BJ (cell line): ENCODE data around the gene MARK2. TPM values are rescaled to one million over a fixed set of nuclear protein-coding genes. Genes with fewer than 3 reads are reported as not detected.

Experiments
- CTCF ChIA-PET: fragments of 350-600 bp; formaldehyde crosslinking; extraction: SDS; loops from one replicate; lab custom pipeline; 2021; ENCODE audit warnings: antibody characterized with exemption, inconsistent platforms; lab: Yijun Ruan, JAX
- POLR2A ChIA-PET: fragments of 300-600 bp; sonication (Branson Sonifier 250); formaldehyde crosslinking; extraction: SDS; loops from one replicate; lab custom pipeline; 2021; ENCODE audit warnings: antibody characterized with exemption; lab: Charles Lee
- DNase-seq: peaks from one replicate; pipeline ENCODE4 v3.0.0-alpha.2; 2011; ENCODE audit warnings: low read depth
- H3K27me3 ChIP-seq: 2 replicates; pipeline ENCODE4 v1.6.0; 2011; ENCODE audit warnings: low read length; ENCODE audit not compliant: control insufficient read depth, insufficient read depth
- H3K36me3 ChIP-seq: 2 replicates; pipeline ENCODE4 v1.5.1; 2011; ENCODE audit warnings: low read length; ENCODE audit not compliant: control insufficient read depth, insufficient read depth
- H3K4me3 ChIP-seq: 2 replicates; pipeline ENCODE4 v1.5.1; 2011; ENCODE audit warnings: low read depth, mild to moderate bottlenecking, control low read depth, low read length
- polyA plus RNA-seq: library from polyadenylated mRNA; depleted of rRNA; stranded (reverse); fragments of >200 nt; gene quantifications from 2 replicates; pipeline ENCODE4 v1.2.3, GENCODE V29; 2011
- TF ChIP-seq, protein P1 (sequence below): IDR thresholded peaks from 2 replicates; pipeline ENCODE4 v1.5.1; 2011; ENCODE audit warnings: low read depth, mild to moderate bottlenecking, control low read depth, inconsistent platforms, low read length, moderate library complexity; ENCODE audit not compliant: insufficient read depth

The MARK2 gene
- polyA plus RNA-seq, 1 experiment = 13.8 TPM

DNA sequence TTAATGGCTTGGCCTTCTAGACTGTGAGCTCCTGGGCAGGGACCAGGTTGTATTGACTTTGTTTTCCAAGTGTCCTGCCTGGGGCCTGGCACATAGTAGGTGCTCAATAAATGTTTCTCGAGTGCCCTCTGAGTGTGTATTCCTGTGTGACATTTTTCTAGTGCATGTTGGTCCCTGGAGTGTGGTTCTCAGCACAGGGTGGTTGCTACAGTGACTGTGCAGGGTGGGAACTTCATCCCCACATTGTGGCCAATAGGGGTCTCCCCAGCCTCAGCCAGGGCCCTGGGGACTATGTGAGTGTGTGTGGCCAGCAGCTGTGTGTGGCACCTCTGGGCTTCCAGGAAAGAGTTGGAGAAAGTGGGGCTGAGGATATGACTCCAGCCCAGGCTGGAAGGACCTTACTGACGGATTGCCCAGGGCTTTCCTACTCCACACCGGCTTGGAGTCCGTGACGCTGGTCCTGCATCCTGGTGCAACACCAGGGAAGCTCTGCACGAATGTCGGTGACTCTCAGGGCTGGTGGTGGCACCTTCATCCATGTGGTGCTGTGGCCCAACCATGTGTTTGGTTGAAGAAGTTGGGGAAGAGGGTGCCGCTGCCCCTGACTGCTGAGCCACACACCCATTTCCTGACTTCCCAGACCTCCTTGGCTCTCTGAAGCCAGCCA, 9.0 kb upstream of the MARK2 start:
- no peak for DNase-seq
- TF ChIP-seq, protein P1, sequence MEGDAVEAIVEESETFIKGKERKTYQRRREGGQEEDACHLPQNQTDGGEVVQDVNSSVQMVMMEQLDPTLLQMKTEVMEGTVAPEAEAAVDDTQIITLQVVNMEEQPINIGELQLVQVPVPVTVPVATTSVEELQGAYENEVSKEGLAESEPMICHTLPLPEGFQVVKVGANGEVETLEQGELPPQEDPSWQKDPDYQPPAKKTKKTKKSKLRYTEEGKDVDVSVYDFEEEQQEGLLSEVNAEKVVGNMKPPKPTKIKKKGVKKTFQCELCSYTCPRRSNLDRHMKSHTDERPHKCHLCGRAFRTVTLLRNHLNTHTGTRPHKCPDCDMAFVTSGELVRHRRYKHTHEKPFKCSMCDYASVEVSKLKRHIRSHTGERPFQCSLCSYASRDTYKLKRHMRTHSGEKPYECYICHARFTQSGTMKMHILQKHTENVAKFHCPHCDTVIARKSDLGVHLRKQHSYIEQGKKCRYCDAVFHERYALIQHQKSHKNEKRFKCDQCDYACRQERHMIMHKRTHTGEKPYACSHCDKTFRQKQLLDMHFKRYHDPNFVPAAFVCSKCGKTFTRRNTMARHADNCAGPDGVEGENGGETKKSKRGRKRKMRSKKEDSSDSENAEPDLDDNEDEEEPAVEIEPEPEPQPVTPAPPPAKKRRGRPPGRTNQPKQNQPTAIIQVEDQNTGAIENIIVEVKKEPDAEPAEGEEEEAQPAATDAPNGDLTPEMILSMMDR = peak; percentile 49
- H3K27me3 ChIP-seq = no peaks in the 10 kb centered on the region
- no peak overlapping the region for H3K4me3 ChIP-seq
- peaks cover 7% of the 10 kb centered on the region for H3K36me3 ChIP-seq
- ChIA-PET POLR2A (no interaction called here), CTCF (interaction anchor here (0.6 to 2.7 kb wide), 7 partner anchors 64 to 323 kb away, joined by 3 to 11 read pairs (median 3); partner anchors contain the start of gene NAA40)

GRCh38 chr11:63831326-63831725, 7.6 kb upstream of the MARK2 start:
- no peak for DNase-seq
- Histone ChIP-seq H3K36me3 (peaks cover 5% of the 10 kb centered on the region), H3K4me3 (no peak overlapping the region), H3K27me3 (no peaks in the 10 kb centered on the region)
- TF ChIP-seq, protein P1 = no peak
- ChIA-PET POLR2A (no interaction called here), CTCF (interaction anchor here (2.7 kb wide), 1 partner anchor 115 kb away, joined by 9 read pairs; no protein-coding TSS in a partner anchor)

DNA sequence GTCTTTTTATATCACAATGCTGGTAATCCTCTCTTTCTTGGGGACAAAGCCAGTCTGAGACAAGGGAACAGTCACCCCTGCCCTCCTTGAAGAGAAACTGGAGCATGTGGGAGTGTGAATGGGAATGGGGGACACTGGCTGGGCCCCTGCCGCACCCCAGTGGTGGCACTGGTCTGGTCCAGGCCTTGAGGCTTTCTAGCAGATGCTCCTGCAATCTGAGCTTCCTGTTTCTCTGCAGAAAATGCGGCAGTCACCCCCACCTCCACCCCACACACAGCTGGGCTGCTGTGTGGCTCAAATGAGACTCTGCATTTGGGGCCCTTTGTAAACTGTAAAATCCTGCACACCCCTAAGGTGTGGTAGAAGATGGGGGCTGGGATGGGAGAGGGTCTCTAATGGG, 6.6 kb upstream of the MARK2 start:
- POLR2A ChIA-PET = no interaction called here
- Histone ChIP-seq H3K36me3 (peaks cover 2% of the 10 kb centered on the region; the same call in 1 of the 2 replicates), H3K4me3 (no peak overlapping the region), H3K27me3 (no peaks in the 10 kb centered on the region)
- TF ChIP-seq, protein P1 = no peak
- DNase-seq = no peak
- CTCF ChIA-PET = interaction anchor here (0.6 to 2.7 kb wide), 2 partner anchors 114 to 291 kb away, joined by 3 to 9 read pairs; no protein-coding TSS in a partner anchor

GRCh38 chr11:63833048-63833447, 5.9 kb upstream of the MARK2 start:
- CTCF ChIA-PET = interaction anchor here (1.3 to 2.1 kb wide), 3 partner anchors 65 to 316 kb away, joined by 4 to 16 read pairs (median 4); no protein-coding TSS in a partner anchor
- POLR2A ChIA-PET = no interaction called here
- no peak overlapping the region for H3K4me3 ChIP-seq
- no peak for DNase-seq
- TF ChIP-seq, protein P1 = no peak
- H3K36me3 ChIP-seq = no peaks in the 10 kb centered on the region
- H3K27me3 ChIP-seq = no peaks in the 10 kb centered on the region

DNA sequence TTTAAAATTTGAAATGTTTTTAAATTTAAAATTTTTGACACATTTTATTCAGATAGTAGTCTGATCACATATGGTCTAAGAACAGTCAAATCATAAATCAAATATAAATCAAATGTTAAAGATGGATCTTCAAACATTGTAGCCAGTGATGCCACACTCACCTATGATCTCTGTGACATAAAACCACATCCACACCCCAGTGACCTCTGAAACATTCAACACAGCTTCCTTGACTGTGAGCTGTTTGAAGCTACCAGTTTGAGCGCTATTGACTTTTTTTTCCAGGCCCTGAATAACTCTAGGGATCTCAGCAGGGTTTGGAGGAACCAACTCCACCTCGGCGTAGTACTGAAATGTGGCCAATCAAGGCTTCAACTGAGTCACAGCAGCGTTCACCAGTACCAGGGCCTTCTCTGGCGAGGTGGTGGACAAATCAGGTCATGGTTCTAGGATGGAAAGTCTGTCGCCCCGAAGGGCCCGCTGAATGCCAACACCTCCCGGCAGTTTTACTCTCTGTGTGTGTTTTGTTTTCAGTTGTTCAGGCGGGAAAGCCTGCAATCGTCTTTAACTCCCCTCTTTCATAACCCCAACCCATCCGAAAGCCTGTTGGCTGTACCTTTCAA, 4.3 kb upstream of the MARK2 start:
- ChIA-PET POLR2A (no interaction called here), CTCF (interaction anchor here (0.6 to 5.8 kb wide), 6 partner anchors 10 to 315 kb away, joined by 3 to 188 read pairs (median 5); partner anchors contain the start of gene ZFTA)
- no peaks in the 10 kb centered on the region for H3K27me3 ChIP-seq
- no peak for DNase-seq
- TF ChIP-seq, protein P1 = no peak
- H3K4me3 ChIP-seq = no peak overlapping the region
- H3K36me3 ChIP-seq = no peaks in the 10 kb centered on the region
